GM12878 (cell line): ENCODE measurements around the gene PRKAG2. TPM values are rescaled to one million over a fixed set of nuclear protein-coding genes. Genes with fewer than 3 reads are reported as not detected.

Source experiments
- ATAC-seq: fragments of 200-7000 bp; cut with Tn5 transposase; 3 replicates; pipeline ENCODE4 v1.9.1; 2020; ENCODE audit warnings: mild to moderate bottlenecking, moderate library complexity
- Bru-seq: library from RNA; stranded (reverse); fragments of 400-500 nt; gene quantifications from one replicate; lab custom pipeline; 2021; lab: Mats Ljungman, UMichigan
- BruChase-seq, 2 experiments: library from RNA; stranded (reverse); fragments of 400-500 nt; gene quantifications; one replicate each; lab custom pipeline; 2021; lab: Mats Ljungman, UMichigan
- BruUV-seq: library from RNA; stranded (reverse); fragments of 400-500 nt; replicated peaks from 2 replicates; lab custom pipeline; 2021; lab: Mats Ljungman, UMichigan
- CTCF ChIA-PET: fragments of 300-600 bp; sonication (Branson Sonifier 250); formaldehyde crosslinking; extraction: SDS; loops from one replicate; lab custom pipeline; 2021; ENCODE audit warnings: inconsistent platforms; lab: Yijun Ruan, JAX
- POLR2A ChIA-PET: fragments of 350-600 bp; formaldehyde crosslinking; extraction: SDS; loops from one replicate; lab custom pipeline; 2021; ENCODE audit warnings: inconsistent platforms; lab: Charles Lee
- RAD21 ChIA-PET: fragments of 300-600 bp; sonication (Branson Sonifier 250); formaldehyde crosslinking; loops from one replicate; lab custom pipeline; 2023; ENCODE audit warnings: antibody characterized with exemption; ENCODE audit not compliant: unreplicated experiment; lab: Charles Lee
- SMC1A ChIA-PET: fragments of 300-600 bp; sonication (Branson Sonifier 250); formaldehyde crosslinking; loops from one replicate; lab custom pipeline; 2023; ENCODE audit not compliant: unreplicated experiment, uncharacterized antibody; lab: Charles Lee
- DNase-seq: peaks from one replicate; pipeline ENCODE4 v3.0.0-alpha.2; 2011; ENCODE audit warnings: low read depth, low spot score
- FAIRE-seq: peaks from 3 replicates; lab custom pipeline; 2011; peaks lifted over from hg19 to GRCh38; lab: Jason Lieb, UNC
- H2AFZ ChIP-seq: 2 replicates; pipeline ENCODE4 v1.6.0; 2011; ENCODE audit warnings: low read depth, low read length, control low read depth; ENCODE audit not compliant: control insufficient read depth
- H3K27ac ChIP-seq: 2 replicates; pipeline ENCODE4 v1.5.1; 2011; ENCODE audit warnings: control low read depth; ENCODE audit not compliant: control insufficient read depth, insufficient read depth
- H3K27me3 ChIP-seq, 2 experiments: replicated peaks in 1 of 2; 2 replicates each; pipeline versions ENCODE4 v1.6.0 to v1.6.1; 2011; ENCODE audit warnings: low read length in 1 of 2; ENCODE audit not compliant: control insufficient read depth in 2 of 2, insufficient read depth in 2 of 2
- H3K36me3 ChIP-seq, 2 experiments: 2 replicates each; pipeline ENCODE4 v1.5.1; 2011; ENCODE audit warnings: low read length in 1 of 2; ENCODE audit not compliant: control insufficient read depth in 2 of 2, insufficient read depth in 2 of 2
- H3K4me1 ChIP-seq: 2 replicates; pipeline ENCODE4 v1.6.1; 2011; ENCODE audit warnings: mild to moderate bottlenecking, low read length, moderate library complexity, mixed read lengths; ENCODE audit not compliant: control insufficient read depth, insufficient read depth
- H3K4me2 ChIP-seq: 2 replicates; pipeline ENCODE4 v1.6.0; 2011; ENCODE audit warnings: control low read depth; ENCODE audit not compliant: control insufficient read depth, insufficient read depth
- H3K4me3 ChIP-seq: fragments of 200-600 bp; sonication (generic); 2 replicates; pipeline ENCODE4 v1.5.1; 2016
- H3K79me2 ChIP-seq: 2 replicates; pipeline ENCODE4 v1.6.0; 2011; ENCODE audit warnings: low read length; ENCODE audit not compliant: control insufficient read depth, insufficient read depth
- H3K9ac ChIP-seq: 2 replicates; pipeline ENCODE4 v1.8.0; 2011; ENCODE audit warnings: low read length, control low read depth, mixed read lengths; ENCODE audit not compliant: control insufficient read depth, insufficient read depth
- H3K9me3 ChIP-seq: replicated peaks from 3 replicates; pipeline ENCODE4 v1.5.1; 2011; ENCODE audit warnings: mild to moderate bottlenecking, low read length; ENCODE audit not compliant: control insufficient read depth, insufficient read depth
- H4K20me1 ChIP-seq: 2 replicates; pipeline ENCODE4 v1.6.0; 2011; ENCODE audit not compliant: control insufficient read depth, insufficient read depth
- ATF3 ChIP-seq: IDR thresholded peaks from 2 replicates; pipeline ENCODE4 v1.6.1; 2011; ENCODE audit warnings: low read depth, mild to moderate bottlenecking, low read length, moderate library complexity, borderline replicate concordance; ENCODE audit errors: extremely low read depth
- BHLHE40 ChIP-seq, 2 experiments: fragments of 450-650 bp in 1 of 2; IDR thresholded peaks; 2 replicates each; pipeline ENCODE4 v1.6.1; 2011 to 2017; ENCODE audit warnings: low read depth in 2 of 2, borderline replicate concordance in 1 of 2, improper control_type of control experiment in 1 of 2, low read length in 1 of 2, mild to moderate bottlenecking in 1 of 2
- DPF2 ChIP-seq: fragments of 450-650 bp; IDR thresholded peaks from 2 replicates; pipeline ENCODE4 v1.6.1; 2017; ENCODE audit warnings: mild to moderate bottlenecking
- EZH2 ChIP-seq: IDR thresholded peaks from 2 replicates; pipeline ENCODE4 v1.6.1; 2012; ENCODE audit warnings: low read depth, mild to moderate bottlenecking, control low read depth, inconsistent platforms, low read length, borderline replicate concordance; ENCODE audit not compliant: control insufficient read depth
- GATAD2B ChIP-seq: fragments of 450-650 bp; conservative IDR thresholded peaks from 2 replicates; pipeline ENCODE4 v1.6.1; 2017; ENCODE audit warnings: low read depth, mild to moderate bottlenecking, moderate library complexity
- HDGF ChIP-seq: fragments of 450-650 bp; IDR thresholded peaks from 2 replicates; pipeline ENCODE4 v1.6.1; 2016; ENCODE audit warnings: antibody characterized with exemption
- IRF3 ChIP-seq: fragments of 450-650 bp; IDR thresholded peaks from 2 replicates; pipeline ENCODE4 v1.6.1; 2014; ENCODE audit warnings: mild to moderate bottlenecking
- LARP7 ChIP-seq: fragments of 450-650 bp; IDR thresholded peaks from 2 replicates; pipeline ENCODE4 v1.6.1; 2017; ENCODE audit warnings: mild to moderate bottlenecking
- NKRF ChIP-seq: fragments of 450-650 bp; conservative IDR thresholded peaks from 2 replicates; pipeline ENCODE4 v1.6.1; 2017; ENCODE audit warnings: mild to moderate bottlenecking, moderate library complexity
- NRF1 ChIP-seq: conservative IDR thresholded peaks from 2 replicates; pipeline ENCODE4 v1.6.1; 2011; ENCODE audit warnings: mild to moderate bottlenecking, low read depth, low read length, improper control_type of control experiment
- RB1 ChIP-seq: fragments of 450-650 bp; formaldehyde crosslinking; IDR thresholded peaks from 2 replicates; pipeline ENCODE4 v1.6.1; 2017; ENCODE audit warnings: mild to moderate bottlenecking, borderline replicate concordance
- SPI1 ChIP-seq: IDR thresholded peaks from 2 replicates; pipeline ENCODE4 v1.6.1; 2011; ENCODE audit warnings: low read depth, mild to moderate bottlenecking, low read length, moderate library complexity, borderline replicate concordance; ENCODE audit not compliant: insufficient read depth
- YBX1 ChIP-seq: fragments of 450-650 bp; IDR thresholded peaks from 2 replicates; pipeline ENCODE4 v1.6.1; 2016; ENCODE audit warnings: antibody characterized with exemption
- ZBED1 ChIP-seq: IDR thresholded peaks from 2 replicates; pipeline ENCODE4 v1.6.1; 2016; ENCODE audit warnings: borderline replicate concordance
- ZNF217 ChIP-seq: fragments of 450-650 bp; IDR thresholded peaks from 2 replicates; pipeline ENCODE4 v1.6.1; 2017; ENCODE audit warnings: antibody characterized with exemption, mild to moderate bottlenecking
- WGBS: methylation state at CpG from one replicate; pipeline ENCODE4 v1.1.6; 2016; ENCODE audit warnings: low lambda C conversion rate; ENCODE audit not compliant: insufficient replicate concordance, insufficient coverage; ENCODE audit errors: missing lambda C conversion rate; 5-methylcytosine and 5-hydroxymethylcytosine counted together
- in situ Hi-C: fragments of 300-500 bp; cut with MboI; formaldehyde crosslinking; loops from 9 replicates; pipeline ENCODE4 v1.14.3; 2018; ENCODE audit warnings: mixed read lengths
- intact Hi-C: fragments of 100-400 bp; cut with micrococcal nuclease; formaldehyde crosslinking; loops from one replicate; pipeline ENCODE4 v1.14.2; 2022; ENCODE audit not compliant: unreplicated experiment
- long read RNA-seq, 2 experiments: library from polyadenylated mRNA; unstranded; transcript quantifications; one replicate each; pipeline ENCODE4 v2.0.0, GENCODE V29; 2019 to 2020
- polyA minus RNA-seq, 3 experiments: library from RNA; depleted of rRNA, polyadenylated mRNA; stranded (reverse); fragments of >200 nt; gene quantifications; 2 replicates each; pipeline ENCODE4 v1.2.3, GENCODE V29; 2011
- polyA plus RNA-seq, 11 experiments: library from polyadenylated mRNA; depleted of rRNA in 4 of 11; unstranded in 6 of 11; stranded (reverse) in 5 of 11; fragments of >200 nt; fragmentation: Nextera tagmentation in 4 of 11; fragmentation: Illumina TruSeq in 1 of 11; extraction: Ambion mirVana in 4 of 11; extraction: Trizol in 1 of 11; gene quantifications; 1 replicate in 1 of 11; 2 replicates in 10 of 11; pipeline versions ENCODE4 v1.2.1 to v1.2.3, GENCODE V29; 2011 to 2016; ENCODE audit warnings: inconsistent platforms in 2 of 11, missing spikeins in 2 of 11, low read depth in 1 of 11
- total RNA-seq, 4 experiments: library from RNA; depleted of rRNA in 3 of 4; stranded (reverse); fragments of >200 nt in 3 of 4; fragmentation: Illumina TruSeq in 1 of 4; extraction: Trizol in 1 of 4; gene quantifications; 2 replicates each; pipeline versions ENCODE4 v1.2.1 to v1.2.3, GENCODE V29; 2013 to 2021

The PRKAG2 gene
- 8.7 and 13.0 TPM in 2 replicates for total RNA-seq (2013; cell fraction: nucleolus; rRNA removed)
- total RNA-seq (2014; rRNA removed) = 5.0 and 6.4 TPM in 2 replicates
- total RNA-seq (2014; rRNA removed; fragmentation: Illumina TruSeq; extraction: Trizol) = 6.0 and 7.7 TPM in 2 replicates
- 8.1 and 8.9 TPM in 2 replicates for total RNA-seq (2021)
- 4.1 TPM for polyA plus RNA-seq (2011; ENCODE audit: low read depth)
- polyA plus RNA-seq (2011; rRNA removed) = 6.5 and 9.2 TPM in 2 replicates
- polyA plus RNA-seq (2011; cell fraction: cytosol; rRNA removed) = 3.7 and 4.2 TPM in 2 replicates
- 5.6 and 6.6 TPM in 2 replicates for polyA plus RNA-seq (2011; cell fraction: nucleus; rRNA removed)
- 4.8 and 5.5 TPM in 2 replicates for polyA plus RNA-seq (2012)
- polyA plus RNA-seq (2014; fragmentation: Illumina TruSeq; extraction: Trizol) = 8.3 and 10.0 TPM in 2 replicates
- 1 to 10 TPM; 3.4 to 3.5 TPM for polyA plus RNA-seq (2014; fragmentation: Nextera tagmentation; extraction: Ambion mirVana)
- polyA plus RNA-seq (2014; rRNA removed) = 7.7 and 8.7 TPM in 2 replicates
- polyA plus RNA-seq (2016; fragmentation: Nextera tagmentation; extraction: Ambion mirVana) = 1 to 10 TPM; 5.9 to 7.0 TPM
- 2.3 and 3.9 TPM in 2 replicates for polyA minus RNA-seq (2011; rRNA and poly(A)+ RNA removed)
- polyA minus RNA-seq (2011; cell fraction: cytosol; rRNA and poly(A)+ RNA removed) = 2.0 and 3.9 TPM in 2 replicates
- 2.5 and 3.6 TPM in 2 replicates for polyA minus RNA-seq (2011; cell fraction: nucleus; rRNA and poly(A)+ RNA removed)
- percentile 40 among the genes with signal in this experiment for Bru-seq, nascent RNA
- percentile 37 among the genes with signal in this experiment for BruChase-seq, experiment 1, labeled RNA remaining after a 6-hour chase
- percentile 39 among the genes with signal in this experiment for BruChase-seq, experiment 2, labeled RNA remaining after a 2-hour chase
- long read RNA-seq, experiment 1, partial matches to known transcripts = 0 of 3 reads
- long read RNA-seq, experiment 1, other reads (novel, unspliced or antisense) = 3 of 3 reads
- long read RNA-seq, experiment 2, transcript PRKAG2-203 (12 exons, 2,318 nt) = major isoform, 6 of 21 reads
- long read RNA-seq, experiment 2, partial matches to known transcripts = 2 of 21 reads
- long read RNA-seq, experiment 2, other reads (novel, unspliced or antisense) = 13 of 21 reads

GRCh38 chr7:151876899-151877777 lies at the start of gene PRKAG2:
Gene PRKAG2, minus strand, starts transcription at chr7:151877115. Its CDS starts 495 bp downstream, at chr7:151876620.
- DNase-seq = no peak
- in situ Hi-C loops (no loop called here), intact Hi-C loops (no loop called here)
- Histone ChIP-seq H3K36me3 (no peaks in the 10 kb centered on the region), H4K20me1 (no peaks in the 10 kb centered on the region), H3K27me3 (peaks cover 6 to 10% of the 10 kb centered on the region in 2 experiments), H3K9me3 (no peaks in the 10 kb centered on the region), H3K79me2 (no peaks in the 10 kb centered on the region), H3K4me3 (peak within 1 kb of the TSS; percentile 69), H3K9ac (peak within 1 kb of the TSS; percentile 22; the same call in 1 of the 2 replicates), H2AFZ (peak within 1 kb of the TSS; percentile 77), H3K4me1 (peaks cover 9% of the 10 kb centered on the region; the same call in 1 of the 2 replicates), H3K27ac (no peak within 1 kb of the TSS), H3K4me2 (peak within 1 kb of the TSS; percentile 97)
- SMC1A ChIA-PET = no interaction called here
- CTCF ChIA-PET = no interaction called here
- BruUV-seq = no TSS peak
- peak; percentile 82 for ATAC-seq
- POLR2A ChIA-PET = no interaction called here
- WGBS = under 1% methylated on average over 56 of the region's 95 CpGs
- FAIRE-seq = no peak
- RAD21 ChIA-PET = no interaction called here
- TF ChIP-seq ZBED1 (no peak), RB1 (no peak), ZNF217 (no peak), GATAD2B (peak; percentile 62), NKRF (no peak), YBX1 (no peak), DPF2 (0 out of 2 replicates have a peak, but pooled peaks have one; percentile 20), IRF3 (no peak), HDGF (no peak), BHLHE40 (IDR thresholded peaks at IDR 0.05; ENCODE audit: borderline replicate concordance in 1 of 2, low read depth in 2 of 2, low read length in 1 of 2) (peak in 1 of 2 experiments; percentile 67; a peak in 2 of 4 replicates), SPI1 (0 out of 2 replicates have a peak, but pooled peaks have one; percentile 8), EZH2 (0 out of 2 replicates have a peak, but pooled peaks have one; percentile 68), NRF1 (no peak), LARP7 (0 out of 2 replicates have a peak, but pooled peaks have one; percentile 44), ATF3 (no peak)
